HG03097 (cell line): ENCODE measurements around the gene ADGRV1.
"Not testable (repeated sequence)": the region's sequence is repeated elsewhere in the genome, so short reads cannot be mapped to it uniquely, and the experiment has no call there.

ENCODE experiments used
- ATAC-seq: cut with Tn5 transposase; IDR thresholded peaks from one replicate; pipeline ENCODE4 v1.9.1; 2021; ENCODE audit not compliant: unreplicated experiment, low FRiP score

Gene ADGRV1

GRCh38 chr5:90802474-90803317 lies 244.1 kb downstream of the ADGRV1 start:
- no peak for ATAC-seq

GRCh38 chr5:90803381-90803780 lies 244.8 kb downstream of the ADGRV1 start:
- ATAC-seq, result no peak

DNA sequence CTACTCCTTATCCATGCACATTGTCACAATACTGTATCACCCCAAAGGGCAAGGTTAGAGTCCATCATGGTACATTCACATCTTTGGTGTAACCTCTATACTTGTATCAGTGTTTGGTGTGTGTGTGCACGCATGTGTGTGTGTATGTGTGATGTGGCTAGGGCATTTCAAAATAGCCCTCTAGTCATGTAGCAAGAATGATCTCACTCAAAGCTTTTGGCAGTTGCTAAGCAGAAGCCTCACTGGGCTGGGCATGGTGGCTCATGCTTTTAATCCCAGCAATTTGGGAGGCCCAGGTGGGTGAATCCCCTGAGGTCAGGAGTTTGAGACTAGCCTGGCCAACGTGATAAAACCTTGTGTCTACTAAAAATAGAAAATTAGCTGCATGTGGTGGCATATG lies 245.3 kb downstream of the ADGRV1 start:
- no peak for ATAC-seq

GRCh38 chr5:90807496-90807895 lies 248.9 kb downstream of the ADGRV1 start:
- no peak for ATAC-seq

- no peak for ATAC-seq
Measured at GRCh38 chr5:90809311-90810056, 250.9 kb downstream of the ADGRV1 start.

DNA sequence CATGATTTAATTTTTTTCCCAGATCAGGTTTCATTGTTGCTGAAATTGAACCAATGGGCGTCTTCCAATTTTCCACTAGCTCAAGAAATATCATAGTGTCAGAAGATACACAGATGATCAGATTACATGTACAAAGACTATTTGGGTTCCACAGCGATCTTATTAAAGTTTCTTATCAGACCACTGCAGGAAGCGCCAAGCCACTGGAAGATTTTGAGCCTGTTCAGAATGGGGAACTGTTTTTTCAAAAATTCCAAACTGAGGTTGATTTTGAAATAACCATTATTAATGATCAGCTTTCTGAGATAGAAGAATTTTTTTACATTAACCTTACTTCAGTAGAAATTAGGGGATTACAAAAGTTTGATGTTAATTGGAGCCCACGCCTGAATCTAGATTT lies 251.6 kb downstream of the ADGRV1 start:
- no peak for ATAC-seq

- no peak for ATAC-seq
Measured at GRCh38 chr5:90813392-90813791, 254.8 kb downstream of the ADGRV1 start.

GRCh38 chr5:90822062-90822461 lies 263.5 kb downstream of the ADGRV1 start:
- not testable (repeated sequence) for ATAC-seq

DNA sequence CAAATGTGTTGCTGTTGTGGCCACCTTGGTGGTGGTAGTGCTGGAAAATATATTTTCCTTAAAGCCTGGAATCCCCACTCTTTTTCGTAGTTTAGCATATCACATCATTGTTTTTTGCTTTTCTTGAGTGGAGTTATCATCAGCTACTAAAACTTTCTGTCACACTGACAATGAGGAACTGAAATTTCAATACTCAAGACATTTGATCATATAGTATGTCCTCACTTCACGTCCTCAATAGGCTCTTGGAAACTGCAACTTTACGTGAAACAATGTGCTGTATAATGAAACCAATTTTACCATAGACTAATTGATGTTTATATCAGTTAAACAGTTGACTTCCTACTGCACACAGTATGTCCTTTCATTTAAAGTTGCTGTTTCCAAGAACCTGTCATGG lies 265.8 kb downstream of the ADGRV1 start:
- ATAC-seq, result no peak

- ATAC-seq, result no peak
Measured at GRCh38 chr5:90830058-90830457, 271.5 kb downstream of the ADGRV1 start.

DNA sequence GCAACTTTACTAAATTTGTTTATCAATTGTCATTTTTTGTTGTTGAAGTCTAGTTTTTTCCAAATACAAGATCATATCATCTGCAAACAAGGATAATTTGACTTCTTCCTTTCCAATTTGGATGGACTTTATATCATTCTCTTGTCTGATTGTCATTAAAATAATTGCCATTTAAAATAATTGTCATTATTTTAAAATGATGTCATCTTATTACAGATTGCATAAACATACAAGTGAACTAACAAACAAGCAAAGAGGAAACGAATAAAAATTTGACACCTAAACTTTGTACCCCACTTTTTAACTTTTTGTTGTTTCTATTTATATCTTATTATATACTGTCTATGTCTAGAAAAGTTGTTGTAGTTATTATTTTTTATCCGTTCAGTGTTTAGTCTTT lies 275.2 kb downstream of the ADGRV1 start:
- no peak for ATAC-seq

GRCh38 chr5:90834711-90835110 lies 276.1 kb downstream of the ADGRV1 start:
- no peak for ATAC-seq

DNA sequence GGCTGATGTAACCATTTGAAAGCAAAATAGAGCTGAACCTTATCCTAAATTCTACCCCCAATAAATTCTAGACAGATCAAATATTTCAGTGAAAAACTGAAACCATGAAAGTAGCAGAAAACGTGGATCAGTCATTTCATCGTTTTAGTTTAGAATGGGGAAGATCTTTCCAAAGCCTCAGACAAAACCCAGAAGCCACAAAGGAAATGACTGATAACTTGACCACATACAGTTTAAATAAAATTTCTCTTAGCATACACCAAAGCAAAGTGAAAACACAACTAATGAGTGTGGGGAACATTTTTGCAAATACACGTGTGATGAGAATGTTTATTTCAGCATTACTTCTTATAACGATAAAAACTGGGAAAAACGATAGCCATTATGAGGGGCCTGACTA lies 284.8 kb downstream of the ADGRV1 start:
- no peak for ATAC-seq

DNA sequence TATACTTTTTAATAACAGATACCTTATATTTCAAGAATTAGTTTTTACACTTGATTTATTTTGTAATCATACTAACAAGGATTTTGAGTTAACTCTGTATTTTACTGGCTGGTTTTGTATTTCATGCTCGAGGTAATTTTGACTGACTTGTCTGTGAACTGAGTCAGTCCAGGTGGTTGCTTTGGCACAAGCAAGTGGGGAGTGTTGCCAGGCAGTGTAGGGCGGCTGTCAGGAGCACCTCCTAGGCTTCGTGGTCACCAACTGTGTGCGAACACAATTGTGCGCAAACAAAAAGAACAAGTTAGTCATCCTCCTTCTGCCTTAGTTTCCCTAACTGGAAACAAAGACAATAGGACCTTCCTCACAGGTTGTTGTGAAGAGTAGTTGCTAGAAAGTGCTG lies 286.3 kb downstream of the ADGRV1 start:
- ATAC-seq, result no peak

- no peak for ATAC-seq
Measured at GRCh38 chr5:90845723-90846554, 287.3 kb downstream of the ADGRV1 start.

- not testable (repeated sequence) for ATAC-seq
Measured at GRCh38 chr5:90847606-90848005, 289.0 kb downstream of the ADGRV1 start.

DNA sequence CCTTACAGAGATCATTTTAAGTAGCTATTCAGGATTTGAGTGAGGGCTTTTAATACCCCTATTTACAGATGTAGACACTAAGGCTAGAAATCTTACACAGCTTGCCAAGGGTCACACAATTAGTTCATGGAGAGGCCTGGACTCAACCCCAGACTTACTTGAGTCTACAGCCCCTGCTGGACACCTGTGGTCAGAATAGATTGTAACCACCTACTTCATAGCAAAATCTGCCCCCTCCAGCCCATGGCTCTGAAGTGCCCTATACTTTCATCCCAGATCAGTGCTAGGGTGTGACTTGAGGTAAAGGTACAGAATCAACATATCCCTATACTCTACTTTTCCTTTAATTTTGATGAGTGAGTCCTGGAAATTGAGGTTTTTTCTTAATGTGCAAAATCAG lies 291.3 kb downstream of the ADGRV1 start:
- no peak for ATAC-seq

GRCh38 chr5:90852531-90852930 lies 293.9 kb downstream of the ADGRV1 start:
- no peak for ATAC-seq

GRCh38 chr5:90853750-90854149 lies 295.2 kb downstream of the ADGRV1 start:
- no peak for ATAC-seq

DNA sequence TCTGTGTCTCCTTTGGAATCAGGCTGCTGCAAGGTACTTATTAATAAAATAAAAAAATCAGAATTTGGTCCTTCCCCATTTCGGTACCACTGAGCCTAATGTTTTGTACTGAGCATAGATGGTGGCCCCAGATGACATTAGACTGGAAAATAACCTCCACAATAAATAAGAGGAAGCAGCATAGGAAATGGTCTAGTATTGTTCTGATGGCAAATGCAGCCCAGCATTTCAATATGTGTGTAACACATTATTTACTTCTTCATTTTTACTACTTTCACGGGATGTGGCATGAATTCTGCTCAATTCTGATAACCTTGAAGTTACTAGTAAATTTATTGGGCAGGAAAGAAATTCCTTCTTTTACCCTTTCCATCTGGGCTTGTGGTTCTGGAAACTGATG lies 295.6 kb downstream of the ADGRV1 start:
- no peak for ATAC-seq
